Smooth muscle cell of bladder (primary cell): Measurements from ENCODE around the gene ZNF391. TPM values are rescaled to one million over a fixed set of nuclear protein-coding genes. Genes with fewer than 3 reads are reported as not detected.

Experiments used
- total RNA-seq: library from RNA; depleted of rRNA; stranded (reverse); fragments of >200 nt; gene quantifications from 2 replicates; pipeline ENCODE4 v1.2.3, GENCODE V29; 2014

Gene ZNF391
- 0.85 and 0.92 TPM in 2 replicates for total RNA-seq

GRCh38 chr6:27388293-27389197, at the start of gene ZNF391:
TSS of gene ZNF391 (plus strand) at chr6:27388759. CDS start at chr6:27400371, 11,612 bp downstream.

Other genes starting within 250 kb of the ZNF391 start
- gene PRSS16, start 141.1 kb upstream of the ZNF391 start, total RNA-seq: 0.28 TPM in 1 of 2 replicates, not detected in the other
- gene POM121L2, start 76.5 kb upstream of the ZNF391 start, total RNA-seq: not detected in 2 replicates
- 6.3 and 6.9 TPM in 2 replicates for gene ZNF184, start 84.3 kb downstream of the ZNF391 start, total RNA-seq